ENCODE data around the gene PDE10A.

DNA sequence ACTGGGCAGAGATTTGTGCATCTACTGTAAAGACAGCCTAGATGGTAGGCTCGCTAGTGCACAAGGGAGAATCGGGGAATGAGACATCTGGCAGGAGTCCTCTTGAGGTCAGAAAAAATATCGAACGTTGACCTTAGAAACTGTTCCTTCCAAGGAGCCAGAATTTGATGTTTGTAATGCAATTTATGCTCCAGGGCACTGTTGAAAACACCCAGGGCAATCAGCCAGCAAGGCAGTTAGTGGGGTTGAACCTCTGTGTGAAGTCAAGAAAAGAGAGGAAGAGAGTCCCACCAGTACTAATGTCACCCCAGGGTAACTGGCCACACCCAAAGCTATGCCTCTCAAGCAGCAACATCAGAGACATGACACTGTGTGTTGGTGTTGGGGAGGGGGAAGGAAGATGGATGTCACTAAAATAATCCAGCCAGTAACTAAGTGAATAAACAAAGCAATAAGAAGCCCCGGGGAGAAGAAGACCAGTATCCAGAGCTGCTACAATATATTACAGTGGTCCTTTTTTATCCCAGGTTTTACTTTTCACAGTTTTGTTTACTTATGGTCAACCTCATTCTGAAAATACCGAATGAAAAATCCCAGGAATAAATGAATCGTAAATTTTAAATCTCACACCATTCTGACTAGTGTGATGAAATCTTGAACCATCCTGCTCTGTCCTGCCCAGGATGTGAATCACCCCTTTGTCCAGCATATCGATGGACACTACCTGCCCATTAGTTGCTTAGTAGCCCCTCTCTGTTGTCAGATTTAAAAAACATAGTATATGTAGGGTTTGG lies 32.9 kb upstream of the PDE10A start:
- TF ChIP-seq, protein P1, sequence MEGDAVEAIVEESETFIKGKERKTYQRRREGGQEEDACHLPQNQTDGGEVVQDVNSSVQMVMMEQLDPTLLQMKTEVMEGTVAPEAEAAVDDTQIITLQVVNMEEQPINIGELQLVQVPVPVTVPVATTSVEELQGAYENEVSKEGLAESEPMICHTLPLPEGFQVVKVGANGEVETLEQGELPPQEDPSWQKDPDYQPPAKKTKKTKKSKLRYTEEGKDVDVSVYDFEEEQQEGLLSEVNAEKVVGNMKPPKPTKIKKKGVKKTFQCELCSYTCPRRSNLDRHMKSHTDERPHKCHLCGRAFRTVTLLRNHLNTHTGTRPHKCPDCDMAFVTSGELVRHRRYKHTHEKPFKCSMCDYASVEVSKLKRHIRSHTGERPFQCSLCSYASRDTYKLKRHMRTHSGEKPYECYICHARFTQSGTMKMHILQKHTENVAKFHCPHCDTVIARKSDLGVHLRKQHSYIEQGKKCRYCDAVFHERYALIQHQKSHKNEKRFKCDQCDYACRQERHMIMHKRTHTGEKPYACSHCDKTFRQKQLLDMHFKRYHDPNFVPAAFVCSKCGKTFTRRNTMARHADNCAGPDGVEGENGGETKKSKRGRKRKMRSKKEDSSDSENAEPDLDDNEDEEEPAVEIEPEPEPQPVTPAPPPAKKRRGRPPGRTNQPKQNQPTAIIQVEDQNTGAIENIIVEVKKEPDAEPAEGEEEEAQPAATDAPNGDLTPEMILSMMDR (IDR thresholded peaks at IDR 0.05; ENCODE audit: insufficient read depth, low read length, poor library complexity, severe bottlenecking) = no peak
- no peak for TF ChIP-seq EZH2phosphoT487 (conservative IDR thresholded peaks at IDR 0.05; ENCODE audit: low read length)
